ENCODE measurements around the gene UCHL1.
"Not testable (repeated sequence)": the region's sequence is repeated elsewhere in the genome, so short reads cannot be mapped to it uniquely, and the experiment has no call there.

The UCHL1 gene

DNA sequence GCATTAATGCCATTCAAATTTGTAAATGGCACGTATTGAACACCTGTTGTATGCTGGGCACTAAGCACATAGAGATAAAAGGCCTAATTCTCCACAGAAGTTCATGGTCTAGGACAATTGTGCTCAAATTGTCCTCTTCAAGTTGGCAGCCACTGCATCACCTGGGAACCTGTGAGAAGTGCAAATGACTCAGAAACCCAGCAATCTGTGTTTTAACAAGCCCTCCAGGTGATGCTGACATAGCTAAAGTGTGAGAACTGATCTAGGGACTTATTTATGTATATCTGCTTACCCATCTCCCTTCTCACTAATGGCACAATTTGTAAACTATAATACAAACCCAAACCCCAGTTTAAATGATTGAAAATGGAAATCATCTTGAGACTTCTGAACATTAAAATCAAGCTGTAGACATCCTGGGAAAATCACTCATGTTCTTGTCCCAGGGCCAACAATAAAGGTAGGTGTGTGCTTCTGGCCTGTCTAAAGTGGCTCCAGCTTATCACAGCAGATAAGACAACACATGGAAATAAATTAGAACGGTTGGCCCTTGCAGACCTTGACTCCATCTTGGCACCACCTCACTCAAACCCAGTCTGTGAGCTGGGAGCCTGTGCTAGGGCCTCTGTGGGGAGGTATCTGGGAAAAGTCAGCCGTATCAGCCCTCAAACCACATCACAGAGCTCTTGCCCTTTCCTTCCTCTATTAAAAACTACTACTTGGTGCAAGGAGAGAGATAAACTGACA is 46.8 kb downstream of the UCHL1 start:
- no peaks in the 10 kb centered on the region for H3K27me3 ChIP-seq

DNA sequence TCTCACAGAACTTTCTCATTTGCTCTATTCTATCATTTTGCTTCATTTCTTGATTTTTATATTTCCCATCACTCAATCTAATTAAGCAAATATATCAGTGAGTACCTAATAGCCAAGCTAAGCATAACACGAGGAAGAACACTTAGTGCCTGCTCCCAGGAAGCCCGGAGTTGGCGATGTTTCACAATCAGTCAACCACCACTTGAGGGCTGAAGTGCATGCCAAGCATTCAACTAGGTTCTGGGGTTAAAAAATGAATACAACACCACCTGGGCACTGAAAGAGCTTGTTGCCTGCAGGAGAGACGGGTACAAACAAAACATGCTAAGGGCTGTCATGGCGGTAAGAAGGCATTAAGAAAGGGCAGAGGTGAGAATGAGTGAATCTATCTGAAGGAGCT is 47.5 kb downstream of the UCHL1 start:
- peaks cover 0 to 13% (median 8%) of the 10 kb centered on the region in 10 experiments; a peak in 11 of 20 replicates for H3K4me1 ChIP-seq
- TF ChIP-seq Cebpa-rat (IDR thresholded peaks at IDR 0.05), result no peak
- H3K9me3 ChIP-seq (replicated peaks in 1 of 11), result peaks cover 3 to 30% (median 26%) of the 10 kb centered on the region in 11 experiments; a peak in 21 of 22 replicates
- H3K27ac ChIP-seq, result no peak overlapping the region
- H3K9ac ChIP-seq, result no peak overlapping the region
- H3K27me3 ChIP-seq, result no peaks in the 10 kb centered on the region
- no peaks in the 10 kb centered on the region for H3K36me3 ChIP-seq
- H3K4me3 ChIP-seq, result no peak overlapping the region
- H3K4me2 ChIP-seq, result peak overlapping the region in 7 of 11 experiments; percentile 7 to 62 (median 30); a peak in 11 of 22 replicates
- H4K20me1 ChIP-seq, result no peaks in the 10 kb centered on the region

More for the DNA sequence above, 46.8 kb downstream of the UCHL1 start:
- H3K27ac ChIP-seq, result no peak overlapping the region
- H3K36me3 ChIP-seq, result no peaks in the 10 kb centered on the region
- no peaks in the 10 kb centered on the region for H4K20me1 ChIP-seq
- peak overlapping the region in 7 of 11 experiments; percentile 7 to 62 (median 30); a peak in 13 of 22 replicates for H3K4me2 ChIP-seq
- peaks cover 0 to 13% (median 8%) of the 10 kb centered on the region in 10 experiments; a peak in 11 of 20 replicates for H3K4me1 ChIP-seq
- no peak overlapping the region for H3K9ac ChIP-seq
- H3K4me3 ChIP-seq, result no peak overlapping the region
- H3K9me3 ChIP-seq (replicated peaks in 1 of 11), result peaks cover 0 to 24% (median 19%) of the 10 kb centered on the region in 11 experiments; a peak in 20 of 22 replicates
- TF ChIP-seq Cebpa-rat (IDR thresholded peaks at IDR 0.05), result no peak

DNA sequence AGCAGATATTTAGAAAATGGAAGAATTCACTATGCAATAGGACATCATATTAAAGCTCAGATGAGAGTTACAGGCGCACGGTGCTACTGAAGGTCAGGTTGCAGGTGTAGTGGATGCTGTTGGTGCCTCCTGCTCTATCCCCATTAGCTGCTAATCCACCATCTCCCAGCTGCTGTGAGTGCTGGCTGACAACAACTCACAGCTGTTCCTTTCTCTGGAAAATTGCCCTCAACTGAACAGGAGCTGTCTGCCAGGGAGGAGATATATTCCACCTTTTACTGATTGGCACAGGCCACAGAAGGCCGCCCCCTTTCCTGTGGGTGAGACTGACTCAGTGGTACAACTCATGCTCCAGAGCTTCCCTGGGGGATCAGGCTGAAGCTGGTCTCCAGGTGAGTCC is 48.7 kb downstream of the UCHL1 start:
- H3K4me2 ChIP-seq, result no peak overlapping the region
- peaks cover 0 to 13% (median 8%) of the 10 kb centered on the region in 10 experiments; a peak in 11 of 20 replicates for H3K4me1 ChIP-seq
- TF ChIP-seq Cebpa-rat (IDR thresholded peaks at IDR 0.05), result no peak
- no peaks in the 10 kb centered on the region for H4K20me1 ChIP-seq
- no peaks in the 10 kb centered on the region for H3K27me3 ChIP-seq
- H3K9me3 ChIP-seq (replicated peaks in 1 of 11), result peaks cover 16 to 43% (median 39%) of the 10 kb centered on the region in 11 experiments
- H3K4me3 ChIP-seq, result no peak overlapping the region
- no peak overlapping the region for H3K27ac ChIP-seq
- no peaks in the 10 kb centered on the region for H3K36me3 ChIP-seq
- H3K9ac ChIP-seq, result no peak overlapping the region

DNA sequence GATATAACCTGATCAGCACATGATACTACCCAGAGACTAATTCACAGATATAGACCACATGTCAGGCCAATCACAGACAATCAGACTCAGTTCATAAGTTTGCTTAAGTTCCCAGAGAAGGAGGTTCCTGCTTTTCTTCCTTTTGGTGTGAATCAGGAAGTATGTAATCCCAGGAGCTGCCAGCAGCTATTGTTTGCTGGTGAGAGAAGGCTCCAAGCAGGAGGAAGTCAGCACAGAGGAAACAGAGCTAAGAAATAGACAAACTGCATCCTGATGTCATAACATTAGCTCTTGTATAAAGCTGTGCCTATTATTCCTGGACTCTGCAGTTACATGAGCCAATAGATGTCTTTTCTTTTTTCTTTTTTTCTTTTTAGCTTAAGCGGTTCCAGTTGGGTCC is 50.9 kb downstream of the UCHL1 start:
- H3K27ac ChIP-seq, result no peak overlapping the region
- 0 out of 22 replicates have a peak overlapping the region, but pooled peaks of 1 of the 11 experiments have one; percentile 5 for H3K4me2 ChIP-seq
- peaks cover 33 to 62% (median 50%) of the 10 kb centered on the region in 11 experiments for H3K9me3 ChIP-seq (replicated peaks in 1 of 11)
- H3K27me3 ChIP-seq, result no peaks in the 10 kb centered on the region
- H3K36me3 ChIP-seq, result no peaks in the 10 kb centered on the region
- H3K4me1 ChIP-seq, result peaks cover 0 to 16% (median 8%) of the 10 kb centered on the region in 10 experiments; a peak in 11 of 20 replicates
- no peak overlapping the region for H3K4me3 ChIP-seq
- no peaks in the 10 kb centered on the region for H4K20me1 ChIP-seq
- no peak for TF ChIP-seq Cebpa-rat (IDR thresholded peaks at IDR 0.05)
- no peak overlapping the region for H3K9ac ChIP-seq

GRCh38 chr4:41308398-41308797 is 51.7 kb downstream of the UCHL1 start:
- Histone ChIP-seq H3K4me3 (no peak overlapping the region), H3K36me3 (no peaks in the 10 kb centered on the region), H3K27ac (no peak overlapping the region), H4K20me1 (no peaks in the 10 kb centered on the region), H3K4me2 (no peak overlapping the region), H3K9me3 (replicated peaks in 1 of 11) (peaks cover 33 to 62% (median 50%) of the 10 kb centered on the region in 11 experiments), H3K9ac (no peak overlapping the region), H3K27me3 (no peaks in the 10 kb centered on the region), H3K4me1 (peaks cover 0 to 16% (median 8%) of the 10 kb centered on the region in 10 experiments; a peak in 11 of 20 replicates)
- TF ChIP-seq Cebpa-rat (IDR thresholded peaks at IDR 0.05), result no peak

DNA sequence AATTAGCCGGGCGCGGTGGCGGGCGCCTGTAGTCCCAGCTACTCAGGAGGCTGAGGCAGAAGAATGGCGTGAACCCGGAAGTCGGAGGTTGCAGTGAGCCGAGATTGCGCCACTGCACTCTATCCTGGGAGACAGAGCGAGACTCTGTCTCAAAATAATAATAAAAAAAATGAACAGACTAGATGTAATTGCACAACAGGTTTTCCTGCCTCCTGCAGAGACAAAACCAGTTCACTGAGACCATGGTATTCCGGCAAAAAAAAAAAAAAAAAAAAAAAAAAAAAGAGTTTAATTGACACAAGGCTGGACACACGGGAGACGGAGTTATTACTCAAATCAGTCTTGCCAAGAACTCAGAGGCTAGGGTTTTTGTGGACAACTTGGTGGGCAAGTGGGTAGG is 58.7 kb downstream of the UCHL1 start:
- not testable (repeated sequence) for H3K36me3 ChIP-seq, H3K4me2 ChIP-seq

GRCh38 chr4:41315862-41316261 is 59.1 kb downstream of the UCHL1 start:
- no peaks in the 10 kb centered on the region for H4K20me1 ChIP-seq
- peaks cover 2 to 16% (median 13%) of the 10 kb centered on the region in 11 experiments; a peak in 18 of 22 replicates for H3K9me3 ChIP-seq (replicated peaks in 1 of 11)
- peaks cover 0 to 5% (median 0%) of the 10 kb centered on the region in 10 experiments; a peak in 4 of 20 replicates for H3K4me1 ChIP-seq
- H3K4me2 ChIP-seq, result no peak overlapping the region
- H3K27me3 ChIP-seq, result no peaks in the 10 kb centered on the region
- no peaks in the 10 kb centered on the region for H3K36me3 ChIP-seq
- H3K9ac ChIP-seq, result no peak overlapping the region
- H3K4me3 ChIP-seq, result no peak overlapping the region
- H3K27ac ChIP-seq, result no peak overlapping the region
- no peak for TF ChIP-seq Cebpa-rat (IDR thresholded peaks at IDR 0.05)

More for the DNA sequence above, 58.7 kb downstream of the UCHL1 start:
- H3K27me3 ChIP-seq, H4K20me1 ChIP-seq, H3K27ac ChIP-seq, H3K9ac ChIP-seq, H3K4me1 ChIP-seq, H3K4me3 ChIP-seq: not testable (repeated sequence)
- H3K9me3 ChIP-seq (replicated peaks in 1 of 11), result peaks cover 6 to 20% (median 18%) of the 10 kb centered on the region in 11 experiments; a peak in 21 of 22 replicates

All from BLaER1 treated with 17β-estradiol and CSF1 and Interleukin-3, amounts not matched to agents 10 nM and 100 nM (cell line).